ENCODE measurements around the gene RIMS4. TPM values are rescaled to one million over a fixed set of nuclear protein-coding genes. Genes with fewer than 3 reads are reported as not detected.
A peak's percentile ranks its signal among the peaks of the same experiment; 100 is the strongest.
"Not testable (repeated sequence)": the region's sequence is repeated elsewhere in the genome, so short reads cannot be mapped to it uniquely, and the experiment has no call there.

RIMS4 gene
- total RNA-seq, 3 donors from 2014 or later = 0.51 to 2.0 (median 1.4) TPM

DNA sequence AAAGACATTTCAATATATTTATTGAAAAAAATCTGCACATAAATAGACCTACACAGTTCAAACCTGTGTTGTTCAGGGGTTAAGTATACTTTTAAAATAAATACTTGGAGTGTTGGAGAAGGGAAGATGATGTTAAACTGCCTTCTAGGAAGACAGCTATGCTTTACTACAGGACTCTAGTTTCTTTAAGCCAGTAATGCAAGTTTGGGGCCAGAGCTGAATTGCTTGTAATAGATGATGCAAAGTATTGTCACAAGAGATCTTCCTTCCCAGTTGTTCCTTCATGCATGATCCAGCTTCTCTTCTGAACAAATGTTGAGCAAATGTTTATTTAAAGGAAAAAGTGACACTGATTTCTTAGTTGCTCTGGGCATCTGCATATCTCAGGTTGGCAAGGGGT lies 20.2 kb upstream of the RIMS4 start:
- TF ChIP-seq CTCF (IDR thresholded peaks at IDR 0.05) = no peak

GRCh38 chr20:44829688-44830087 lies 19.3 kb upstream of the RIMS4 start:
- Histone ChIP-seq H3K36me3 (ENCODE audit: low read depth) (no peaks in the 10 kb centered on the region), H3K4me3 (no peak overlapping the region), H3K4me1 (ENCODE audit: low read depth) (peaks cover 5% of the 10 kb centered on the region), H3K9me3 (no peaks in the 10 kb centered on the region)
- intact Hi-C loops (cut with DNase I, micrococcal nuclease) = no loop called here
- no peak for TF ChIP-seq CTCF (IDR thresholded peaks at IDR 0.05)
- peak; percentile 95 for ATAC-seq
- peak in 1 of 3 donors; percentile 33 for DNase-seq

More for the DNA sequence above, 20.2 kb upstream of the RIMS4 start:
- Histone ChIP-seq H3K4me1 (ENCODE audit: low read depth) (peaks cover 6% of the 10 kb centered on the region), H3K36me3 (ENCODE audit: low read depth) (no peaks in the 10 kb centered on the region), H3K4me3 (no peak overlapping the region), H3K9me3 (no peaks in the 10 kb centered on the region)
- intact Hi-C loops (cut with DNase I, micrococcal nuclease) = no loop called here
- DNase-seq (no peak), ATAC-seq (no peak)

- no peak for DNase-seq
- Histone ChIP-seq H3K4me3 (no peak overlapping the region), H3K9me3 (no peaks in the 10 kb centered on the region), H3K4me1 (ENCODE audit: low read depth) (no peaks in the 10 kb centered on the region), H3K36me3 (ENCODE audit: low read depth) (no peaks in the 10 kb centered on the region)
- TF ChIP-seq CTCF (IDR thresholded peaks at IDR 0.05) = no peak
- intact Hi-C loops (cut with DNase I, micrococcal nuclease) = no loop called here
- no peak for ATAC-seq
Measured at GRCh38 chr20:44828640-44829039, 18.3 kb upstream of the RIMS4 start.

GRCh38 chr20:44827401-44827800 lies 17.1 kb upstream of the RIMS4 start:
- TF ChIP-seq CTCF (IDR thresholded peaks at IDR 0.05) = no peak
- ATAC-seq = no peak
- Histone ChIP-seq H3K4me1 (ENCODE audit: low read depth) (no peaks in the 10 kb centered on the region), H3K36me3 (ENCODE audit: low read depth) (no peaks in the 10 kb centered on the region), H3K4me3 (peak overlapping the region; percentile 4), H3K9me3 (no peaks in the 10 kb centered on the region)
- intact Hi-C loops (cut with DNase I, micrococcal nuclease) = no loop called here
- no peak for DNase-seq

- ATAC-seq; H3K4me1 ChIP-seq (ENCODE audit: low read depth); H3K9me3 ChIP-seq; DNase-seq; H3K36me3 ChIP-seq (ENCODE audit: low read depth); intact Hi-C loops (cut with DNase I, micrococcal nuclease); H3K4me3 ChIP-seq: not testable (repeated sequence)
Measured at GRCh38 chr20:44821576-44821975, 11.2 kb upstream of the RIMS4 start.

GRCh38 chr20:44819936-44820335 lies 9.6 kb upstream of the RIMS4 start:
- no peak for TF ChIP-seq CTCF (IDR thresholded peaks at IDR 0.05)
- Histone ChIP-seq H3K36me3 (ENCODE audit: low read depth) (no peaks in the 10 kb centered on the region), H3K9me3 (no peaks in the 10 kb centered on the region), H3K4me3 (no peak overlapping the region), H3K4me1 (ENCODE audit: low read depth) (no peaks in the 10 kb centered on the region)
- intact Hi-C loops (cut with DNase I, micrococcal nuclease) = no loop called here
- DNase-seq = no peak
- no peak for ATAC-seq
